H1 (cell line): ENCODE results near the gene ALOX15B. TPM values are rescaled to one million over a fixed set of nuclear protein-coding genes. Genes with fewer than 3 reads are reported as not detected.

Experiments used
- BCL11A ChIP-seq, 2 experiments: IDR thresholded peaks; one replicate each; pipeline ENCODE4 v1.6.1; 2011; ENCODE audit warnings: low read depth in 2 of 2, low read length in 2 of 2, mild to moderate bottlenecking in 2 of 2
- MAFK ChIP-seq: IDR thresholded peaks from 2 replicates; pipeline ENCODE4 v1.6.1; 2012; ENCODE audit warnings: low read depth, mild to moderate bottlenecking, improper control_type of control experiment, low read length
- SUZ12 ChIP-seq: fragments of 200-600 bp; sonication (generic); IDR thresholded peaks from 2 replicates; pipeline ENCODE4 v1.6.1; 2012; ENCODE audit warnings: mild to moderate bottlenecking, inconsistent platforms, low read length, moderate library complexity, mixed read lengths
- TCF12 ChIP-seq: IDR thresholded peaks from 2 replicates; pipeline ENCODE4 v1.6.1; 2011; ENCODE audit warnings: low read depth, mild to moderate bottlenecking, low read length
- polyA plus RNA-seq, 7 experiments: library from polyadenylated mRNA; depleted of rRNA in 3 of 7; stranded (reverse) in 5 of 7; unstranded in 2 of 7; fragments of >200 nt in 5 of 7; fragments of 200-250 nt in 2 of 7; gene quantifications; 1 replicate in 5 of 7; 2 replicates in 1 of 7; 4 replicates in 1 of 7; pipeline versions ENCODE4 v1.2.1 to v1.2.3, GENCODE V29; 2011 to 2013; ENCODE audit warnings: missing spikeins in 2 of 7, mixed read lengths in 2 of 7
- total RNA-seq: library from RNA; stranded (reverse); fragmentation: NEBNext Ultra II Directional; extraction: Animal tissue kit (Norgen Biotek cat#: 25700); gene quantifications from 2 replicates; pipeline ENCODE4 v1.2.1, GENCODE V29; 2021
- TF ChIP-seq, protein P1 (sequence below): fragments of 300-600 bp; sonication (generic); IDR thresholded peaks from 2 replicates; pipeline ENCODE4 v1.7.1; 2012; ENCODE audit warnings: low read length, moderate library complexity, mild to moderate bottlenecking, inconsistent platforms; ENCODE audit not compliant: insufficient replicate concordance
- TF ChIP-seq, protein P2 (sequence below): IDR thresholded peaks from 2 replicates; pipeline ENCODE4 v1.6.1; 2011; ENCODE audit warnings: low read depth, mild to moderate bottlenecking, low read length; ENCODE audit not compliant: insufficient read depth

ALOX15B gene
- total and polyA plus RNA-seq, 2 of the 8 experiments (the other 6 are each of a cell fraction or from before 2014, with no cell fraction given): 0.63 to 0.91 TPM

DNA sequence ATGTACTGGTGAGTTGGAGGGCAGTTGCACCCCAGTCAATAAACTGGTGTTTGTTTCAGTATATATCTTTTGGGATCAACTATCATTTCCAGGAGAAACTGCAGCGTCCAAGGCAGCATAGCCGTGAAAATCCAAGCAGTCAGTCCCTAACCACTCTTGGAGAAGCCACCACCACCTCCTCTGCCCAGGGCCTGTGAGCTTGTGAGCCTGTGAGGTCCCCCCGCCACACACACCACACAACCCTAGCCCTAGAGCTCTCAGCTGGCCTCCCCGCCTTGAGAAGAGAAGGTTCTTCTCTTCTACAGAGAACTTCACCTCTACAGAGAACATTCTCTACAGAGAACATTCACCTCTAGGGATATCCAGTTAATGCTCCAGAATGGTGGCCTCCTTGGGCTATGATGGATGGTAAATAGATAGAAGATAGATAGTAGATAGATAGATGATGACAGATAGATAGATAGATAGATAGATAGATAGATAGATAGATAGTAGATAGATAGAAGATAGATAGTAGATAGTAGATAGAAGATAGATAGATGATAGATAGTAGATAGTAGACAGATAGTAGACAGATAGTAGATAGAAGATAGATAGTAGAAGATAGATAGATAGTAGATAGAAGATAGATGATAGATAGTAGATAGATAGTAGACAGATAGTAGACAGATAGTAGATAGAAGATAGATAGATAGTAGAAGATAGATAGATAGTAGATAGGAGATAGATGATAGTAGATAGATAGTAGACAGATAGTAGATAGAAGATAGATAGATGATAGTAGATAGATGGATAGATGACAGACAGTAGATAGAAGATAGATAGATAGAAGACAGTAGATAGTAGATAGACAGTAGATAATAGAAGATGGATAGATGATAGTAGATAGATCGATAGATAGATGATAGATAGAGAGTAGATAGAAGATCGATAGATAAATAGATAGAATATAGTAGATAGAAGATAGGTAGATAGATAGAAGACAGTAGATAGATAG, 13.7 kb downstream of the ALOX15B start (continued):
- TF ChIP-seq, protein P1, sequence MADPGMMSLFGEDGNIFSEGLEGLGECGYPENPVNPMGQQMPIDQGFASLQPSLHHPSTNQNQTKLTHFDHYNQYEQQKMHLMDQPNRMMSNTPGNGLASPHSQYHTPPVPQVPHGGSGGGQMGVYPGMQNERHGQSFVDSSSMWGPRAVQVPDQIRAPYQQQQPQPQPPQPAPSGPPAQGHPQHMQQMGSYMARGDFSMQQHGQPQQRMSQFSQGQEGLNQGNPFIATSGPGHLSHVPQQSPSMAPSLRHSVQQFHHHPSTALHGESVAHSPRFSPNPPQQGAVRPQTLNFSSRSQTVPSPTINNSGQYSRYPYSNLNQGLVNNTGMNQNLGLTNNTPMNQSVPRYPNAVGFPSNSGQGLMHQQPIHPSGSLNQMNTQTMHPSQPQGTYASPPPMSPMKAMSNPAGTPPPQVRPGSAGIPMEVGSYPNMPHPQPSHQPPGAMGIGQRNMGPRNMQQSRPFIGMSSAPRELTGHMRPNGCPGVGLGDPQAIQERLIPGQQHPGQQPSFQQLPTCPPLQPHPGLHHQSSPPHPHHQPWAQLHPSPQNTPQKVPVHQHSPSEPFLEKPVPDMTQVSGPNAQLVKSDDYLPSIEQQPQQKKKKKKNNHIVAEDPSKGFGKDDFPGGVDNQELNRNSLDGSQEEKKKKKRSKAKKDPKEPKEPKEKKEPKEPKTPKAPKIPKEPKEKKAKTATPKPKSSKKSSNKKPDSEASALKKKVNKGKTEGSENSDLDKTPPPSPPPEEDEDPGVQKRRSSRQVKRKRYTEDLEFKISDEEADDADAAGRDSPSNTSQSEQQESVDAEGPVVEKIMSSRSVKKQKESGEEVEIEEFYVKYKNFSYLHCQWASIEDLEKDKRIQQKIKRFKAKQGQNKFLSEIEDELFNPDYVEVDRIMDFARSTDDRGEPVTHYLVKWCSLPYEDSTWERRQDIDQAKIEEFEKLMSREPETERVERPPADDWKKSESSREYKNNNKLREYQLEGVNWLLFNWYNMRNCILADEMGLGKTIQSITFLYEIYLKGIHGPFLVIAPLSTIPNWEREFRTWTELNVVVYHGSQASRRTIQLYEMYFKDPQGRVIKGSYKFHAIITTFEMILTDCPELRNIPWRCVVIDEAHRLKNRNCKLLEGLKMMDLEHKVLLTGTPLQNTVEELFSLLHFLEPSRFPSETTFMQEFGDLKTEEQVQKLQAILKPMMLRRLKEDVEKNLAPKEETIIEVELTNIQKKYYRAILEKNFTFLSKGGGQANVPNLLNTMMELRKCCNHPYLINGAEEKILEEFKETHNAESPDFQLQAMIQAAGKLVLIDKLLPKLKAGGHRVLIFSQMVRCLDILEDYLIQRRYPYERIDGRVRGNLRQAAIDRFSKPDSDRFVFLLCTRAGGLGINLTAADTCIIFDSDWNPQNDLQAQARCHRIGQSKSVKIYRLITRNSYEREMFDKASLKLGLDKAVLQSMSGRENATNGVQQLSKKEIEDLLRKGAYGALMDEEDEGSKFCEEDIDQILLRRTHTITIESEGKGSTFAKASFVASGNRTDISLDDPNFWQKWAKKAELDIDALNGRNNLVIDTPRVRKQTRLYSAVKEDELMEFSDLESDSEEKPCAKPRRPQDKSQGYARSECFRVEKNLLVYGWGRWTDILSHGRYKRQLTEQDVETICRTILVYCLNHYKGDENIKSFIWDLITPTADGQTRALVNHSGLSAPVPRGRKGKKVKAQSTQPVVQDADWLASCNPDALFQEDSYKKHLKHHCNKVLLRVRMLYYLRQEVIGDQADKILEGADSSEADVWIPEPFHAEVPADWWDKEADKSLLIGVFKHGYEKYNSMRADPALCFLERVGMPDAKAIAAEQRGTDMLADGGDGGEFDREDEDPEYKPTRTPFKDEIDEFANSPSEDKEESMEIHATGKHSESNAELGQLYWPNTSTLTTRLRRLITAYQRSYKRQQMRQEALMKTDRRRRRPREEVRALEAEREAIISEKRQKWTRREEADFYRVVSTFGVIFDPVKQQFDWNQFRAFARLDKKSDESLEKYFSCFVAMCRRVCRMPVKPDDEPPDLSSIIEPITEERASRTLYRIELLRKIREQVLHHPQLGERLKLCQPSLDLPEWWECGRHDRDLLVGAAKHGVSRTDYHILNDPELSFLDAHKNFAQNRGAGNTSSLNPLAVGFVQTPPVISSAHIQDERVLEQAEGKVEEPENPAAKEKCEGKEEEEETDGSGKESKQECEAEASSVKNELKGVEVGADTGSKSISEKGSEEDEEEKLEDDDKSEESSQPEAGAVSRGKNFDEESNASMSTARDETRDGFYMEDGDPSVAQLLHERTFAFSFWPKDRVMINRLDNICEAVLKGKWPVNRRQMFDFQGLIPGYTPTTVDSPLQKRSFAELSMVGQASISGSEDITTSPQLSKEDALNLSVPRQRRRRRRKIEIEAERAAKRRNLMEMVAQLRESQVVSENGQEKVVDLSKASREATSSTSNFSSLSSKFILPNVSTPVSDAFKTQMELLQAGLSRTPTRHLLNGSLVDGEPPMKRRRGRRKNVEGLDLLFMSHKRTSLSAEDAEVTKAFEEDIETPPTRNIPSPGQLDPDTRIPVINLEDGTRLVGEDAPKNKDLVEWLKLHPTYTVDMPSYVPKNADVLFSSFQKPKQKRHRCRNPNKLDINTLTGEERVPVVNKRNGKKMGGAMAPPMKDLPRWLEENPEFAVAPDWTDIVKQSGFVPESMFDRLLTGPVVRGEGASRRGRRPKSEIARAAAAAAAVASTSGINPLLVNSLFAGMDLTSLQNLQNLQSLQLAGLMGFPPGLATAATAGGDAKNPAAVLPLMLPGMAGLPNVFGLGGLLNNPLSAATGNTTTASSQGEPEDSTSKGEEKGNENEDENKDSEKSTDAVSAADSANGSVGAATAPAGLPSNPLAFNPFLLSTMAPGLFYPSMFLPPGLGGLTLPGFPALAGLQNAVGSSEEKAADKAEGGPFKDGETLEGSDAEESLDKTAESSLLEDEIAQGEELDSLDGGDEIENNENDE: no peak
- TF ChIP-seq MAFK (no peak), BCL11A (IDR thresholded peaks at IDR 0.05; ENCODE audit: low read depth in 2 of 2, low read length in 2 of 2) (no peak), SUZ12 (no peak), TCF12 (no peak)
- TF ChIP-seq, protein P2, sequence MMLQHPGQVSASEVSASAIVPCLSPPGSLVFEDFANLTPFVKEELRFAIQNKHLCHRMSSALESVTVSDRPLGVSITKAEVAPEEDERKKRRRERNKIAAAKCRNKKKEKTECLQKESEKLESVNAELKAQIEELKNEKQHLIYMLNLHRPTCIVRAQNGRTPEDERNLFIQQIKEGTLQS: no peak
- TF ChIP-seq, all 59 proteins: peak for 0
